ENCODE data around the gene TAF4B. TPM values are rescaled to one million over a fixed set of nuclear protein-coding genes. Genes with fewer than 3 reads are reported as not detected.

Gene TAF4B
- total RNA-seq, 2 experiments from 2014 or later: 50.1 to 52.3 TPM

Small RNA genes lying within 50 kb of the gene (small RNA-seq; reads per million reads assigned to genes)
- gene RNU6-1289P: not detected

Other genes starting within 250 kb of the TAF4B start
- gene SS18, start 135.8 kb upstream of the TAF4B start, total RNA-seq (2014; rRNA removed; shearing (Covaris generic)): 116 and 155 TPM in 2 replicates
- gene SS18, start 135.8 kb upstream of the TAF4B start, total RNA-seq (2022): 192 and 197 TPM in 2 replicates
- gene PSMA8, start 92.6 kb upstream of the TAF4B start, total RNA-seq (2014; rRNA removed; shearing (Covaris generic)): 0.13 TPM in 1 of 2 replicates, not detected in the other
- gene PSMA8, start 92.6 kb upstream of the TAF4B start, total RNA-seq (2022): 0.19 and 0.37 TPM in 2 replicates

Data from OCI-LY7 (cell line).